SH-SY5Y (cell line): Measurements from ENCODE around the gene MAN1A1.

Experiments
- GATA2 ChIP-seq: IDR thresholded peaks from 2 replicates; pipeline ENCODE4 v1.6.1; 2011; ENCODE audit warnings: mild to moderate bottlenecking, low read depth, low read length
- GATA3 ChIP-seq: IDR thresholded peaks from 2 replicates; pipeline ENCODE4 v1.6.1; 2011; ENCODE audit warnings: low read depth, mild to moderate bottlenecking, low read length, moderate library complexity

DNA sequence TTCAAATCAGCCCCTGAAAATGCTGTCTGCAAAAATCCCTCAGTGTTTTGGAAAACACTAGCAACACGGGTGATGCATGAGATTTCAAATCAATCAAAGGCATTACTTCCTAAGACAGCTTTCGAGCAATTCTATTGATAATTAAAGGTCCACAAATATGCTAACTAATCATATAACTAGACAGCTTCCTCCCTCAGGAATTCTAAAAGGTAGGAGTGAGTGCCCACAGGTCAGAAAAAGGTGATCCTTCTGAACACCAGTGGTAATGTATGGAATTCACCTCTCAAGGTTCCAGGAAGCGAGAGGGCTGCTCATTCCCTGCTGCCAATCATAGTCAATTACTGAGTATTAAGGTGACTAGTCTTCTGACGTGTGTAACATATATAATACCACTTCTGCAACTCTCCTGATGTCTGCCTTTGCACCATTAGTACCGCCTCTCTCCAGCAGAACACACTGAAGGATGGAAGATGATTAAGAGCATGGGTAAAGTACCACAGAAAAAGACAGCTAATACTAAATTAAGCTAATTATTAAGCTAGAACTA is 16.4 kb downstream of the MAN1A1 start:
- TF ChIP-seq GATA2 (no peak), GATA3 (no peak)
